Measurements from ENCODE around the gene SAA2. TPM values are rescaled to one million over a fixed set of nuclear protein-coding genes. Genes with fewer than 3 reads are reported as not detected.

The SAA2 gene
- total and polyA plus RNA-seq, 10 of the 15 experiments (the other 5 are each of a cell fraction or from before 2014, with no cell fraction given), result 0.18 to 4.1 (median 0.28) TPM; not detected in 2

- TF ChIP-seq, protein P1, sequence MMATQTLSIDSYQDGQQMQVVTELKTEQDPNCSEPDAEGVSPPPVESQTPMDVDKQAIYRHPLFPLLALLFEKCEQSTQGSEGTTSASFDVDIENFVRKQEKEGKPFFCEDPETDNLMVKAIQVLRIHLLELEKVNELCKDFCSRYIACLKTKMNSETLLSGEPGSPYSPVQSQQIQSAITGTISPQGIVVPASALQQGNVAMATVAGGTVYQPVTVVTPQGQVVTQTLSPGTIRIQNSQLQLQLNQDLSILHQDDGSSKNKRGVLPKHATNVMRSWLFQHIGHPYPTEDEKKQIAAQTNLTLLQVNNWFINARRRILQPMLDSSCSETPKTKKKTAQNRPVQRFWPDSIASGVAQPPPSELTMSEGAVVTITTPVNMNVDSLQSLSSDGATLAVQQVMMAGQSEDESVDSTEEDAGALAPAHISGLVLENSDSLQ (IDR thresholded peaks at IDR 0.05), result no peak
- TF ChIP-seq CHD1 (IDR thresholded peaks at IDR 0.05; ENCODE audit: low read depth, low read length) (no peak), ZBED1 (IDR thresholded peaks at IDR 0.05; ENCODE audit: borderline replicate concordance) (no peak)
These were observed 27.1 kb downstream of the SAA2 start (continued) for GRCh38 chr11:18221274-18221876.

- Histone ChIP-seq H3K9me3 (replicated peaks; ENCODE audit: control insufficient read depth, insufficient read depth, low read length) (no peaks in the 10 kb centered on the region), H3K79me2 (ENCODE audit: control insufficient read depth, insufficient read depth, low read length) (no peaks in the 10 kb centered on the region), H3K36me3 (ENCODE audit: control insufficient read depth in 2 of 2, insufficient read depth in 2 of 2, low read length in 1 of 2) (no peaks in the 10 kb centered on the region), H3K27me3 (replicated peaks in 1 of 2; ENCODE audit: control insufficient read depth in 2 of 2, insufficient read depth in 2 of 2, low read length in 1 of 2) (no peaks in the 10 kb centered on the region; a peak in 2 of 4 replicates), H3K4me3 (no peak overlapping the region), H4K20me1 (ENCODE audit: control insufficient read depth, insufficient read depth) (no peaks in the 10 kb centered on the region), H3K27ac (ENCODE audit: control insufficient read depth, insufficient read depth) (no peak overlapping the region), H3K4me1 (ENCODE audit: control insufficient read depth, insufficient read depth, low read length) (no peaks in the 10 kb centered on the region), H3K9ac (ENCODE audit: control insufficient read depth, insufficient read depth, low read length) (no peak overlapping the region), H3K4me2 (ENCODE audit: control insufficient read depth, insufficient read depth) (no peak overlapping the region), H2AFZ (ENCODE audit: control insufficient read depth, low read depth, low read length) (no peak overlapping the region)
- intact Hi-C loops (cut with micrococcal nuclease; ENCODE audit: unreplicated experiment), result no loop called here
- ChIA-PET RAD21 (ENCODE audit: unreplicated experiment) (no interaction called here), CTCF (interaction anchor here (0.5 kb wide), 1 partner anchor 180 kb away, joined by 3 read pairs; no protein-coding TSS in a partner anchor), POLR2A (no interaction called here), SMC1A (ENCODE audit: uncharacterized antibody, unreplicated experiment) (interaction anchor here (0.7 kb wide), 1 partner anchor 236 kb away, joined by 3 read pairs; no protein-coding TSS in a partner anchor)
- BruUV-seq (replicated peaks), result no TSS peak
- WGBS (ENCODE audit: insufficient coverage, insufficient replicate concordance, low lambda C conversion rate, missing lambda C conversion rate), result 59% methylated on average over 31 of the region's 33 CpGs
- no peak for ATAC-seq
- FAIRE-seq, result no peak
- in situ Hi-C loops (cut with MboI), result no loop called here
- TF ChIP-seq SIN3A (IDR thresholded peaks at IDR 0.05; ENCODE audit: low read depth, low read length) (no peak), NFYB (IDR thresholded peaks at IDR 0.05; ENCODE audit: insufficient read depth, low read depth, low read length) (no peak), HDGF (IDR thresholded peaks at IDR 0.05) (no peak), CREB1 (IDR thresholded peaks at IDR 0.05; ENCODE audit: low read depth) (no peak), IRF3 (IDR thresholded peaks at IDR 0.05) (no peak), MEF2B (IDR thresholded peaks at IDR 0.05; ENCODE audit: partially characterized antibody, poor library complexity, severe bottlenecking) (no peak), ZNF384 (IDR thresholded peaks at IDR 0.05; ENCODE audit: borderline replicate concordance, low read depth, low read length) (no peak), SRF (IDR thresholded peaks at IDR 0.05; ENCODE audit: low read depth in 2 of 2, low read length in 2 of 2) (no peak), LARP7 (IDR thresholded peaks at IDR 0.05) (no peak), ATF2 (IDR thresholded peaks at IDR 0.05; ENCODE audit: low read length) (no peak), SUPT20H (IDR thresholded peaks at IDR 0.05; ENCODE audit: borderline replicate concordance, control insufficient read depth, low read depth, low read length) (no peak)
- TF ChIP-seq, protein P2, sequence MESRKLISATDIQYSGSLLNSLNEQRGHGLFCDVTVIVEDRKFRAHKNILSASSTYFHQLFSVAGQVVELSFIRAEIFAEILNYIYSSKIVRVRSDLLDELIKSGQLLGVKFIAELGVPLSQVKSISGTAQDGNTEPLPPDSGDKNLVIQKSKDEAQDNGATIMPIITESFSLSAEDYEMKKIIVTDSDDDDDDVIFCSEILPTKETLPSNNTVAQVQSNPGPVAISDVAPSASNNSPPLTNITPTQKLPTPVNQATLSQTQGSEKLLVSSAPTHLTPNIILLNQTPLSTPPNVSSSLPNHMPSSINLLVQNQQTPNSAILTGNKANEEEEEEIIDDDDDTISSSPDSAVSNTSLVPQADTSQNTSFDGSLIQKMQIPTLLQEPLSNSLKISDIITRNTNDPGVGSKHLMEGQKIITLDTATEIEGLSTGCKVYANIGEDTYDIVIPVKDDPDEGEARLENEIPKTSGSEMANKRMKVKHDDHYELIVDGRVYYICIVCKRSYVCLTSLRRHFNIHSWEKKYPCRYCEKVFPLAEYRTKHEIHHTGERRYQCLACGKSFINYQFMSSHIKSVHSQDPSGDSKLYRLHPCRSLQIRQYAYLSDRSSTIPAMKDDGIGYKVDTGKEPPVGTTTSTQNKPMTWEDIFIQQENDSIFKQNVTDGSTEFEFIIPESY (IDR thresholded peaks at IDR 0.05), result no peak
- DNase-seq (ENCODE audit: low read depth, low spot score), result no peak
These were observed 39.4 kb downstream of the SAA2 start for GRCh38 chr11:18209058-18209457.
